ENCODE data around the gene GREM2.

Gene GREM2

GRCh38 chr1:240611619-240612480, at the start of gene GREM2:
TSS of gene GREM2 (minus strand) at chr1:240612155. CDS start at chr1:240493475, 118,680 bp downstream.
- in situ Hi-C loops (cut with MboI; ENCODE audit: low pct_unique_long_range_greater_than_20kb, low sequenced_read_pairs): no loop called here
- DNase-seq: peak; percentile 32

- DNase-seq: no peak
- in situ Hi-C loops (cut with MboI; ENCODE audit: low pct_unique_long_range_greater_than_20kb, low sequenced_read_pairs): no loop called here
Observed at GRCh38 chr1:240658312-240658960, 46.5 kb upstream of the GREM2 start.

GRCh38 chr1:240656531-240656930, 44.6 kb upstream of the GREM2 start:
- in situ Hi-C loops (cut with MboI; ENCODE audit: low pct_unique_long_range_greater_than_20kb, low sequenced_read_pairs): no loop called here
- DNase-seq: no peak

GRCh38 chr1:240652961-240653409, 41.0 kb upstream of the GREM2 start:
- in situ Hi-C loops (cut with MboI; ENCODE audit: low pct_unique_long_range_greater_than_20kb, low sequenced_read_pairs): no loop called here
- no peak for DNase-seq

- DNase-seq: no peak
- in situ Hi-C loops (cut with MboI; ENCODE audit: low pct_unique_long_range_greater_than_20kb, low sequenced_read_pairs): no loop called here
Observed at GRCh38 chr1:240652549-240652948, 40.6 kb upstream of the GREM2 start.

- in situ Hi-C loops (cut with MboI; ENCODE audit: low pct_unique_long_range_greater_than_20kb, low sequenced_read_pairs): no loop called here
- no peak for DNase-seq
Observed at GRCh38 chr1:240650877-240651276, 38.9 kb upstream of the GREM2 start.

- in situ Hi-C loops (cut with MboI; ENCODE audit: low pct_unique_long_range_greater_than_20kb, low sequenced_read_pairs): no loop called here
- DNase-seq: no peak
Observed at GRCh38 chr1:240649733-240650721, 38.1 kb upstream of the GREM2 start.

- in situ Hi-C loops (cut with MboI; ENCODE audit: low pct_unique_long_range_greater_than_20kb, low sequenced_read_pairs): no loop called here
- no peak for DNase-seq
Observed at GRCh38 chr1:240646571-240647240, 34.8 kb upstream of the GREM2 start.

GRCh38 chr1:240644732-240645131, 32.8 kb upstream of the GREM2 start:
- in situ Hi-C loops (cut with MboI; ENCODE audit: low pct_unique_long_range_greater_than_20kb, low sequenced_read_pairs): no loop called here
- no peak for DNase-seq

- DNase-seq: no peak
- in situ Hi-C loops (cut with MboI; ENCODE audit: low pct_unique_long_range_greater_than_20kb, low sequenced_read_pairs): no loop called here
Observed at GRCh38 chr1:240635466-240636256, 23.7 kb upstream of the GREM2 start.

- in situ Hi-C loops (cut with MboI; ENCODE audit: low pct_unique_long_range_greater_than_20kb, low sequenced_read_pairs): no loop called here
Observed at GRCh38 chr1:240630409-240630808, 18.5 kb upstream of the GREM2 start.

GRCh38 chr1:240621249-240621648, 9.3 kb upstream of the GREM2 start:
- DNase-seq: no peak
- in situ Hi-C loops (cut with MboI; ENCODE audit: low pct_unique_long_range_greater_than_20kb, low sequenced_read_pairs): no loop called here

More at GRCh38 chr1:240630409-240630808, 18.5 kb upstream of the GREM2 start:
- DNase-seq: no peak

GRCh38 chr1:240619906-240620621, 8.1 kb upstream of the GREM2 start:
- no peak for DNase-seq
- in situ Hi-C loops (cut with MboI; ENCODE audit: low pct_unique_long_range_greater_than_20kb, low sequenced_read_pairs): no loop called here

- in situ Hi-C loops (cut with MboI; ENCODE audit: low pct_unique_long_range_greater_than_20kb, low sequenced_read_pairs): no loop called here
- no peak for DNase-seq
Observed at GRCh38 chr1:240619357-240619756, 7.4 kb upstream of the GREM2 start.

- DNase-seq: peak; percentile 76
Observed at GRCh38 chr1:240618946-240619345, 7.0 kb upstream of the GREM2 start.

GRCh38 chr1:240616018-240616417, 4.1 kb upstream of the GREM2 start:
- DNase-seq: no peak
- in situ Hi-C loops (cut with MboI; ENCODE audit: low pct_unique_long_range_greater_than_20kb, low sequenced_read_pairs): no loop called here

More at GRCh38 chr1:240618946-240619345, 7.0 kb upstream of the GREM2 start:
- in situ Hi-C loops (cut with MboI; ENCODE audit: low pct_unique_long_range_greater_than_20kb, low sequenced_read_pairs): no loop called here

GRCh38 chr1:240613356-240614142, 1.6 kb upstream of the GREM2 start:
- in situ Hi-C loops (cut with MboI; ENCODE audit: low pct_unique_long_range_greater_than_20kb, low sequenced_read_pairs): no loop called here
- DNase-seq: peak; percentile 34

Measured in KBM-7 (cell line).